GF-D8 (cell line): ENCODE data around the gene REXO1.
"Not testable (repeated sequence)": the region's sequence is repeated elsewhere in the genome, so short reads cannot be mapped to it uniquely, and the experiment has no call there.

ENCODE experiments used
- DNase-seq: peaks from one replicate; lab custom pipeline; 2025; lab: John Stamatoyannopoulos, UW

REXO1 gene

DNA sequence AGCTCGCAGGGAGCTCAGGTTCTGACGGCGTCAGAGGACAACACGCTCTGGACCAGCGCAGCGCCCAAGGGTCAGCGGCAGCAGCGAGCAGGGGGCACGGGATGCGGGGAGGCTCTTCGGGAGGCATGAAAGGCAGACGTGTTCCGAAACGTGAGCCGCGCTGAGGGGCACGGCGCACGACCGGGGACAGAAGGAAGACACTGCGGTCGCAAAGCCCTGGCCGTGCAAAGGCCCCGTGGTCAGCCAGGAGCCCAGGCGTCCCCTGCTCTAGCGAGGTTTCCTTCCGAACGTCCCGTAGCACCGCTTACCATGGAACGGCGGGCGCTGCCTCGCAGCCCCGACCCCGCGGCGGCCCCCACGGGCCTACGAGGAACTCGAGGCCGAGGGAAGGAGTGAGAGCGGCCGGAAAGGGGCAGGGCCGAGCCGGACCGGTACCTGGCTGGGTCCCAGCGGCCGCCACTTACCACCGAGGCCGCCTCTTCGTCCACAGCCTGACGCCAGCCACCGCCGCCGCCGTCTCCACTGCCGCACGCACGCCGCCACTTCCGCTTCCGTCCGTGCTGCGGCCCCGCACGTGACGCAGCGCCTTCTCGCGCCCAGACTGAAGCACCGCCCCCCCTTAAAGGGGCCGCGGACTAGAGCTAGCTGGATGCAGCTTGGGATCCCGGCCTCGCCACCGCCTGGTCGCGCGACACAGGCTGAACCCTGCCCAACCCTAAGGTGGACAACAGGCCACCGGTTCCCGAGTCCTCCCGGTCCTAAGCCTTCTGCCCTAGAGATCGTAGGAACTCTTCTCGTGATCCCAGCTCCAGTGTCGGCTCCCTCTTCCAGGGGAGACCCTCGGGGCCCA is 27.6 kb upstream of the REXO1 start:
- peak; percentile 53 for DNase-seq

DNA sequence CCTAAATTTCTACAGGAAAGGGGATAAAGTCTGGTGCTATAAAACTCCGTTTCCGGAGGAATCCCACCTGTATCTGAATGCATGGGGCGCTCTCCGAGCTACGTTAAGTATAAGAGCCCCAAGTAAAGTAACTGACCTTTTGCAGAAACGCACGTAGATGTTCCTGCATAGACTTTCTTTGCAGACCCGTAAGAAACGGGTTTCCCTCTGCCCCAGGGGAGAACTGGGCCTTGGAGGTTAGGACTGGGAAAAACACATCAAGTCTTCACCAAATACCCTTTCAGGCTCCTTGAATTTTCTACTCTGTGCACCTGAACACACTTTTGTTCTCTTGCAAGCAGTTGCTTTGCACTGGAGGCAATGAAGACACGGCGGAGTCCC is 27.0 kb upstream of the REXO1 start:
- DNase-seq = not testable (repeated sequence)

DNA sequence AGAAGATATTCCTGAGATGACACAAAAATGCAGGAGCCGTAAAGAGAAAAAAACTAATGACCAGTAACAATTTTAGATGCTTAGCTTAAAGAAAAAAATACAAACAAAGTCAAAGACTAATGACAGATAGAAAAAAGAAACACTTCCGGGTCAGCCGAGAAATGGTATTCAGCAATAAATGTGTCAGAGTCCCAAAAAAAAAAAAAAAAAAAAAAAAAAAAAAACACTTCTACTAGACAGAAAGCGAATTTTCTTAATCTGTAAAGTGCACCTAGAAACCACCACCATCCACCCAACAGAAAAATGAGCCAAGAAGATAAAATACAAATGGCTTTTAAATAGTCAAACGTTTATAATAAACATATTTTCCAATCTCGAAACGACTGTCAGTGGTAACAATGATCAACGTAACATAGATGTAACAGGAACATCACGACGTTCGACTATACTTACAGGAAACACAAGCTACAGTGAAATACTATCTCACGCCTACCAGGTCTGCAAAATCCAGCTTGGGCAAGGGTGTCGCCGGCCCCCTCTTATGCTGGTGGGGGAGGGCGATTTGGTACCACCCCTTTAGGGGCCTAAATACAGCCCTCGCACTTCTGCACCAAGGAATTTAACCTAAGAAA is 26.4 kb upstream of the REXO1 start:
- DNase-seq = peak; percentile 28

DNA sequence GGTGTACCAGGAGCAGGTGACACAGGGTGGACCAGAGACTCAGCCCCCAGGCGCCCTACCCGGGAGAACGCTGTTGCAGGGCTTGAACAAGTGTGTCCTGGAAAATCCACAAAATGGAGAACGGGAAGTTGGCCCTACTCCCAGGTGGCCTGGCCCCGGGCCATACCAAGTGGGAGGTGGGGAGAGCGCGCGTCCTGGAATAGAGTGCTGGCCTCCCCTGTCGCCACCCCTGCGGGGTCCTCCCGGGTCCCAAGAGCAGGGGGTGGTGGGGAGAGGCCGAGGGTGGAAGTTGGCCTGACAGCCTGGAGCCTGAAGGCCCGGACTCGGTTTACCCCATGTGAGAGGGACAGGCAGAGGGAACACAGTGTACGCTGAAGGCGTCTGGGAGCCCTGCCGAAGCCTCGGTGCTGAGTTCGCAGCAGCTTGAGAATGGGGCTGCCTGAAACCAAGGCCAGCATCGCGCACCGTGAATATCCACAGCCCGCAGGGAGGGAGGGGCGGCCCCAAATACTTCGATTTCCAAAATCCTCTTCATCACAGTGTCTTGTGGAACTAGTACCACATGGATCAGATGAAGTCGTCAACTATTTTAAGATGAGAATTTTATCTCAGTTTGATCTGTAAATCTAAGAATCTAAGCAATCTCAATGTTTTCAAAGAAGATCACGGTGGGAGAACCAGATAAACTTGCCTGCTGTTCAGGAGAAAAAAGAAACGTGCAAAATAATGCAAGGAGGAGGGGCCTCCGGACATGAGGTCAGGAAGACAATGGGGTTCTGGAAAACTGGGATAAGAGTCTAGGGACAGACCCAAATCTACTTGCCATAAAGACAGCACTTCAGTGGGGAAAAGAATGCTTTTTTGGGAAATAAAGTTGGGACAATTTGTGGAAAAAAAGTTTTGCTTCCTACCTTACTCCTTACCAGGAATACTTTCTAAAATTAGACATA is 25.5 kb upstream of the REXO1 start:
- DNase-seq = no peak

DNA sequence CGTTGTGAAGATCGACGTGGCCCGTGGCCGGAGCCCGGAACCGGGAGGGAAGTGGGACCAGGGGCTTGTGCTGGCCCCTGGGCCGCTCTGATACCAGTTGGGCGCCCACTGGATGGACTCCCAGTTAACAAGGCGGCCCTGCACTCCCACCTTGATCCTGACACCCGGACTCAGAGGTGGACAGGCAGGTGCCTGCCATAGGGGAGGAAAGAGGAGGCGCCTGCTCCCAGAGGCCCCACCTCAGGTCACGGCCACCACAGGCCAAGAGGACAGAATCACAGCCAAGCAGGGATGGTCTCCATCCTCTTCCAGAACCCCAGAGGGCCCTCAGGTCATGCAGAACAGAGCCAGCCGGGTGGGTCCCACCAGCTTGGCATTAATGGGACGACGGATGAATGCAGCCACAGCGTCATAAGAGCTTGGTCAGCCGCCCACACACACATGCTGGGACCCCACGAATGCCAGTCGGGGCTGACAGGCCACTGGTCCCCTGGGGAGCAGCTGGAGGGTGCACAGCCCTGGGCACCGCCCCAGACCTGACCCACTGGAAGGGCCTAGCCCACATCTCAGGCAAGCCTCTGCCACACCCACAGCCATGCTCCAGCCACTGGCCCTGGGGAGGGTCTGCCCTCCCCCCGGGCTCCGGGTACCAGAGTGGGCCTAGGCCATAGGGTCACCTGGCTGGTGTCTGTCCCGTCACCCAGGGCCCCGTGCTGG is 24.7 kb upstream of the REXO1 start:
- no peak for DNase-seq

DNA sequence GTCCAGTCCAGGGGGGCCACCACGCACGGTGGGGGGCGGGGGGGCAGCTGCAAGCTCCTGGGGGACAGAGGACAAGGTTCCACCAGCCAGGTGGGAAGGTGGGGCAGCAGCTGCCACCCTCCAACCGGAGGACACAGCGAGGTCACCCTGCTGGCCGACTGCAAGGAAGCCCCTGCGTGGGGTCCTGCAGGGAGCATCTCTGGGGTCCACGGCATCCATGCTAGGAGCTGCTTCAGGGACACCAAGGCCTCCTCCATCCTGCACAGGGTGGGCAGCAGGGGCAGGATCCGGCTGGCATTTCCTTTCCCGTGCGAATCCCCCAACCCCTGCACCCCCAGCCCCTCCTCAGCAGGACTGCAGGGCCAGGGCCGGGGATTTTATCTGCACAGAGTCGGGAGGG is 23.3 kb upstream of the REXO1 start:
- no peak for DNase-seq

DNA sequence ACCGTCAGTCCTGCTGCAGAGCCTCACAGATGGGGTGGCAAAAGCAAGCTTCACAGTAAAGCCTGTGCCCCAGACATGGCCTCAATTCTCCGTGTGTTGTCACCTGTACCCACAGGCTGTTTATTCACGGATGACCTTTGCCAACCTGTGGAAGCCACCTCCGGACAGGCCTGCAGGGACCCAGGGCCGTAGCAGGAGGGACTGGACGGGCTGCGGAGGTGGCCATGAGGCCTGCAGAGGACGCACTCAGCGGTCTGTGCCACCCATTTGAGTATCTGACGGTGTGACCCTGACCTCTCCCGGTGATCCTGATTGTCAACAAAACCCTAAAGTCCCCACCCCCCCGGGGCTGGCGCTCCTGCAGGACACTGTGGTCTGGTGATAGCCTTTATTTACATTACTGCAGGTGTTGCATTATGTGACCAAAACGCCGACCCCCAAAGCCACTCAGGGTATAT is 22.9 kb upstream of the REXO1 start:
- DNase-seq = no peak

DNA sequence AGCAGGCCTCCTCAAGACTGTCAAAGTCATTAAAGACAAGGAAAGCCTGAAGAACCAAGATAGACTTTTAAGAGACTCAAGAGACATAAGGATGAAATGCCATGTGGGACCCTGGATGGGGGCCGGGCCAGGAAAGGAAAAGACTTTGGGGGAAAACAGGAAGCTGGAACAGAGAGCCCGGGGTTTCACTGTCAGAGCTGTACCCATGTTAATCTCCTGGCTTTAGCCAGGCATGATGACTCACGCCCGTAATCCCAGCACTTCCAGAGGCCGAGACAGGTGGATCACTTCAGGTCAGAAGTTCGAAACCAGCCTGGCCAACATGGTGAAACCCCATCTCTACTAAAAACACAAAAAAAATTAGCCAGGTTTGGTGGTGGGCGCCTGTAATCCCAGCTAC is 20.7 kb upstream of the REXO1 start:
- DNase-seq = no peak

DNA sequence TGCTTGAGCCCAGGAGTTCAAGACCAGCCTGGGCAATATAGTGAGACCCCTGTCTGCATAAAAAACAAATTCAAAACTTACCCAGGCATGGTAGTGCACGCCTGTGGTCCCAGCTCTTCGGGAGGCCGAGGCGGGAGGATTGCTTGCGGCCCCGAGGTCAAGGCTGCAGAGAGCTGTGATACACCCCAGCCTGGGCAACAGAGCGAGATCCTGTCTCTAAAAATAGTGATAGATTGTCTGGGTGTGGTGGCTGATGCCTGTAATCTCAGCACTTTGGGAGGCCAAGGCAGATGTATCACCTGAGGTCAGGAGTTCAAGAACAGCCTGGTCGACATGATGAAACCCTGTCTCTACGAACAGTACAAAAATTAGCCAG is 19.1 kb upstream of the REXO1 start:
- no peak for DNase-seq

DNA sequence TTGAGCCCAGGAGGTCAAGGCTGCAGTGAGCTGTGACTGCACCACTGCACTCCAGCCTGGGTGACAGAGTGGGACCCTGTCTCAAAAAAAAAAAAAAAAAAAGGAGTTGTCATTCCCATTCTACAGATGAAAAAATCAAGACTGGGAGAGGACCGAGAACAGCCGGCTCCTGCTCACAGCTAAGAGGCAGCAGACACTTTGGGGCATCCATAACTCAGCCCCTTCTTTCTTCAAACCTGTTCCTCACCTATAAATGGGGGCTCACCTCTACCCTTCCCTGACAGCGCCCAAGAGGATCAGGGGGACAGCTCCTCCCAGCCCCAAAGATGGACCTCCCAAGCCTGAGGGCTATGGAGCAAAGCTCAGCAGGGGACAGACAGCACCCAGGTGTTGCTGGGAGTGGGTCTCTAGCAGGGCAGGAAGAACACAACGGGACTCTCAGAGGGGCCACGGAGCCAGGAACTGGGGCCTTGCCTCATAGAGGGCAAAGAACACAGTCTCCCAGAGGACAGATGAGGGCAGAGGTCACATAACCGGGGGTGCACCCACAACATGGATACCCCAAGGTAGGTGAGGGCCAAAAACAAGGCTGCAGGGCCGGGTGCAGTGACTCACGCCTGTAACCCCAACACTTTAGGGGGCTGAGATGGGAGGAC is 18.5 kb upstream of the REXO1 start:
- no peak for DNase-seq

DNA sequence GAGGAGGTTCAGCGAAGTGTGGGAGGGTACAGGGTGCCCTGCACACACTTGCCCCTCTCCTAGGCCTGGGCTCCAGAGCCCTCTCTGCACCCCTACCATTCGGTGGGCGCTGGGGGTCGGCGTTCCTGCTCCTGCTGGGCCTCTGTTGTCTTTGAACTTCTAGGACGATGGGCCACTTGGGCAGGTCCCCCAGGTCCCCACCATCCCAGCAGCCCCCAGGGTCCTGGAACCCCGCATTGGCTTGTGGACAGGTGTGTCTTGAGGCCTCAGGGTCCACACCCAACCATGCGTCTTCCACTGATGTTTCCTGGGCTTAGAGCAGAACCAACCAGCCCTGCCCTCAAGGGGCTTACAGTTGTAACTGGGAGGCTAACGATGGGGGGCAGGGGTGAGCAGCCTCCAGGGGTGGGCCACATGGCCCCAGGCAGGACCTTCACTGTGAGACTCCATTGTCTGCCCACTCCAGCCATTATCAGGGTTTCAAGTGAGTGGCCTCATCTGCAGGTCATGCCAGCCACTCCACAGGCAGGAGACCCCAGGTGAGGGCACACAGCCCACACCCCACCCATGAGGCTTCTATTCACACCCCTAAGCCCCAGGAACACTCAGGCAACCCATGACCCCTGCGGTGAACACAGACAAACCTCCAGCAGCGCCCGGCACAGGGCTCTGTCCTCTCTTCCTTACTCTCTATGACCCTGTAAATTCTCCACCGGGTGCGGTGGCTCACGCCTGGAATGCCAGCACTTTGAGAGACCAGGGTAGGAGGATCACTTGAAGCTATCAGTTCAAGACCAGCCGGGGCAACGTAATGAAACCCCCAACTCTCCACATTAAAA is 17.1 kb upstream of the REXO1 start:
- DNase-seq = no peak

DNA sequence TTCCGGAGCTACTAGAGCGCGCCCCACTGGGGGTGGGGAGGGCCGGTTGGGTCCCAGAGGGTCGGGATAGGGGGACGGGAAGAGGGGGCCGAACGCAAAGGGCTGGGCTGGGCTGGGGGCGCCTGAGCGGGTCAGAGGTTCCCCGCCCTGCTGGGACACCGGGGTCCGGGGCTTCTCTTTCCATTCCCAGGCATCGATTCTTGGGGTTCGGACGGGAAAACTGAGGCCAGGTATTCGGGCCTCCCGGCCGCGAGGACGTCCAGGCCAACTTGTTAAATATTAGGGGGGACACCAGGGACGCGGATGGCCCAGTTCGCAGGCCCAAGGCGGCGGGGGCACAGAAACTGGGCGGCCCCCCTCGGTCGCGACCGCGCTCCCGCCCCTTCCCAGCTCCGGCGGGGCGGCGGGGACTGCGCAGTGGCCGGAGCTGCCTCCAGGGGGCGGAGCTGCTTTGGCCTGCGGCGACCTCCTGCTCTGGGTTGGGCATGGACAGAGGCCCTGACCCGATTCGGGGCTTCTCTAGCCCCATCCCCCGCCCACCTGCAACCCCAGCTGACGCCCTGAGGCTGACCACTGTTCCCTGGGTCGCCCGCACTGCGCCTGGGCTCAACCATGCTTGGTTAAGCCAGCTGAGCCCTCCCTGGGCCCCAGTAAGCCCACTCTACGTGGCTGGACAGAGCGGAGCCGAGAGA is 16.3 kb upstream of the REXO1 start:
- DNase-seq = peak; percentile 28

DNA sequence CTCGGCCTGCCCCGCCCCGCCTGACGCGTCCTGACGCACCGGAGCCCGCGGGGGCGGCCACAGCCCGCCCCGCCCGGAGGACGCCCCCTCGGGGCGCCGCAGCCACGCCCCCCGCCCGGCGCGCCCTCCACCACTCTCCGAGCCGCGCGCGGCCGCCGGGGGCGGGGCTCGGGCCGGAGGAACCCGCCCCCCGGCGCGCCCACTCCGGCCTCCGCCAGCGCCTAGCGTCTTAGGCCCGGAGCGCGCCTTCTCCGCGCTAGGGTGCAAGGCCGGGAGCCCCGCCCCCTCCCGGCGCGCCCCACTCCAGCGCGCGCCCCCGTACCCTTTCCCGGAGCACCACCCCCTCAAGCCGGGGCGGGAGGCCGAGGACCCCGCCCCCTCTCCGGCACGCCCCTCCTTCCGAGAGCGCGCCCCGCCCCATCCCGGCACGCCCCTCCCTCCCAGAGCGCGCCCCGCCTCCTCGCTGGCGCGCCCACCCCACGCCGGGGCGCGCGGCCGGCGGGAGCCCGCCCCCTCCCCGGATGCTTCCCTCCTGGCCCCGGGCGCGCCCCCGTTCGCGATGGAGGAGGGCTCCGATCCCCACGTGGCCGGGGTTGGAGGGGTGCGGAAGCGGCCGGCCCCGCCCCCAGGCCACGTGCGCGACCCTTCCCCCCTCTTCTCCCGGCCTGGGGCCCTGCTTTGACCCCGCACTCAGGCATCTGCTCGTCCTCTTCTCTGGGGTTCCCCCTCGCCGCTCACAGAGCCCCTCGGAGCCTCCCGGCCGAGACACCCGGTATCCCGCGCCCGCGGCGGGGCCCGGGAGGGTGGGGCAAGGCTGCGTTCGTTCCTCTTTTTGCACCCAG is 15.6 kb upstream of the REXO1 start:
- DNase-seq = peak; percentile 83

DNA sequence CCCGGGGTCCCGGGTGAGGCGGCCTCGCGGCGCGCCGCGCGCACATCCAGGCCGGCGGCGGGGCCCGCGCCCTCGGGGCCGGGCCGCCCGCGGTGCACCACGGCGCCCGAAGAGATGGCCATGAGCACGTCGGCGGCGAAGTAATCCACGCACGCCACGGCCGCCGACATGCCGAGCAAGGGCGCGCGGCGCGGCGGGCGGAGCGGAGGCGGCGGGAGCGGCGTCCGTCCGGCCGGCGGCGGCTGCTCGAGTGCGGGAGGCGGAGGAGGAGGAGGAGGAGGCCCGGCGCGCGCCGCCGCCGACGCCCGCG is 15.0 kb upstream of the REXO1 start, which contains the start of gene KLF16:
Gene KLF16, minus strand, starts transcription at position 252 of the 310 bp plus-strand sequence. Its CDS starts 82 bp downstream, at position 170.
- no peak for DNase-seq

DNA sequence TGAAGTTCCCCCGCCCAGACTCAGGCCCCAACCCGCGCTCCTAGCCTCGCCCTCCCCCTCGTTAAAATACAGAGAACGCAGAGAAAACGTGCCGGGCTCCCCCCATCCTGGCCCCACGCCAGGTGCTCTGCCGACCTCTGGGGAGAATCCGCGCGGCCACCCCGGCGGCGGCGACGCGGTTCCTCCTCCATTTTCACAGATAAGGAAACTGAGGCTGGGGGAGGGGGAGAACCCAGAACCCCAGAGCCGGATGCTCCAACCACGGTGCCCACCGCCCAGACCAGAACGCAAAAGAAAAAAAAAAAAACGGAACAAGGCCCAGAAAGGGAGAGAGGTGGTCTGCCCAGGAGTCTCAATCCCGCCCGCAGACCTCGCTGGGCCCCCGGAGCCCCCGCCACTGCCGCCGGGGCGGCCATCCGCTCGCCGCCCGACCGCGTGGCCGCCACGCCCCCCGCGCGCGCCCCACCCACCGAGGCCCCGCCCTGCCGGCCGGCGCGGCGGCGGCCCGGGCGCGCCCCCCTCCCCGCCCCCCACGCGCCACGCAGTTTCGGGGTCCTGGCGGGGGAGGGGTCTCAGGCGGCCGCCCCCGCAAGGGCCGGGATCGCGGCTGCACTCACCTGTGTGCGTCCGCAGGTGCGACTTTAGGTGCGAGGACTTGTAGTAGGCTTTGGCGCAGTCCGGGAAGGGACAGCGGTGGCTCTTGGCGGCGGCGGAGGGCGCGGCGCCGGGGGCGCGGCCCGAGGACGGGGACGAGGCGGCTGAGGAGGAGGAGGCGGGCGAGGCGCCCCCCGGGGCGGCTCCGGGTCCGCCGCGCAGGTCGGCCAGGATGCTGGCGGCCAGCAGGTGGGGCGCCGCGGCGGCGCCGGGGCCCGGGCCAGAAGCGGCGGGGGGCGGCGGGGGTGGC is 14.4 kb upstream of the REXO1 start:
- DNase-seq = no peak

DNA sequence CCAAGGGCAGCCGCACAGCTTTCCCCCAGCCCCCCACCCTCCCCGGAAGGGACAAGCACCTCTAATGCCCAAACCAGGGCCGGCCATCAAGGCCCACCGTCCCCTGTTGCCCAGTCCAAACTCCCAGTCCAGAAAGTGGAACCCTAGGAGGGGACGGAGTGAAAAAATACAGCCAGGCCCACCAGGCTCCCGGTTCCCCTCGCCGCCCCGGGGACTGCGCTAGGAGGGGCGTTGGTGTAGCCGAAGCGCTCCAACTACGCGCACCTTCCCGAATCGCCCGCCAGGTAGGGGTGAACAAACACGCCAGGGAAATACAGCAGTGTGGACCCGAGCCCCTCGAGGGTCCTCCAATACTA is 13.8 kb upstream of the REXO1 start:
- DNase-seq = no peak

DNA sequence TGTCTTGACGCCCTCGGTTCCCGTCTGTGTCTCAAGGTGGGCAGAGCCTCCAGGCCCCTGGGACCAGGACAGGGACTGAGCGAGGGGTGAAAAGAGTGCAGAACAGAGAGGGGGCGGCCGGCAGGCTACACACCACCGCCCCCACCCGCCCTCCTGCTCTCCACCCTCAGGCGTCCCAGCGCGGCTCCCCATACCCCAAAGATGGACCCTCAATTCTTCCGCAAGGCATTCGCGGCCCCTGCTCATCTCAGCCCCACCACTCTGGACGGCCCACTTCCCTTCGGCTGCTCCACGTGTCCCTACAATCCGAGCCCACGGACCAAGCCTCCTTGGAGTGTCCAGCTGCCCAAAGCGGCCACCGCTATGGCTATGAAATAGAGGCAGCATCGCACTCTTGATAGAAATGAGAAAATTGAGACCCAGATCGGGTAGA is 13.3 kb upstream of the REXO1 start:
- no peak for DNase-seq
